CD14-positive monocyte (primary cell): ENCODE data around the gene TBC1D22A. TPM values are rescaled to one million over a fixed set of nuclear protein-coding genes. Genes with fewer than 3 reads are reported as not detected.

Experiments used
- DNase-seq, 3 donors: peaks; one replicate each; pipeline ENCODE4 v3.0.0-alpha.2; 2011 to 2022
- H2AFZ ChIP-seq: 2 replicates; pipeline ENCODE4 v1.6.0; 2012; ENCODE audit warnings: mild to moderate bottlenecking, low read depth, low read length, inconsistent platforms; ENCODE audit not compliant: insufficient read depth, poor library complexity, severe bottlenecking
- H3K27ac ChIP-seq, 2 donors: 1 replicate in 1 of 2; 2 replicates in 1 of 2; pipeline ENCODE4 v1.5.1; 2012 to 2013; ENCODE audit warnings: low read length in 2 of 2, control low read depth in 1 of 2, inconsistent platforms in 1 of 2, low read depth in 1 of 2, mild to moderate bottlenecking in 1 of 2
- H3K27me3 ChIP-seq, 2 donors: one replicate each; pipeline versions ENCODE4 v1.6.0 to v1.6.1; 2011 to 2013; ENCODE audit warnings: low read length in 2 of 2; ENCODE audit not compliant: control insufficient read depth in 2 of 2, insufficient read depth in 2 of 2
- H3K36me3 ChIP-seq, 2 donors: replicated peaks in 1 of 2; 1 replicate in 1 of 2; 2 replicates in 1 of 2; pipeline versions ENCODE4 v1.5.1 to v1.6.1; 2012 to 2013; ENCODE audit warnings: low read length in 2 of 2, control low read depth in 1 of 2, inconsistent platforms in 1 of 2, mild to moderate bottlenecking in 1 of 2; ENCODE audit not compliant: insufficient read depth in 2 of 2, control insufficient read depth in 1 of 2
- H3K4me1 ChIP-seq, 2 donors: 1 replicate in 1 of 2; 2 replicates in 1 of 2; pipeline versions ENCODE4 v1.5.1 to v1.6.1; 2012 to 2013; ENCODE audit warnings: low read length in 2 of 2, control low read depth in 1 of 2, inconsistent platforms in 1 of 2, mild to moderate bottlenecking in 1 of 2, moderate library complexity in 1 of 2; ENCODE audit not compliant: insufficient read depth in 2 of 2, control insufficient read depth in 1 of 2
- H3K4me2 ChIP-seq: replicated peaks from 2 replicates; pipeline ENCODE3; 2012; ENCODE audit warnings: low read length, moderate library complexity, mild to moderate bottlenecking; ENCODE audit not compliant: poor library complexity, severe bottlenecking; ENCODE audit errors: extremely low read depth
- H3K4me3 ChIP-seq, 3 experiments: fragments of 200-600 bp in 1 of 3; sonication (generic) in 1 of 3; replicated peaks in 1 of 3; 1 replicate in 2 of 3; 2 replicates in 1 of 3; pipeline ENCODE4 v1.5.1; 2011 to 2013; ENCODE audit warnings: low read length in 3 of 3, mild to moderate bottlenecking in 3 of 3, control low read depth in 2 of 3, low read depth in 2 of 3, inconsistent platforms in 1 of 3, moderate library complexity in 1 of 3
- H3K79me2 ChIP-seq: 2 replicates; pipeline ENCODE4 v1.6.0; 2012; ENCODE audit warnings: mild to moderate bottlenecking, control low read depth, inconsistent platforms, low read length, moderate library complexity; ENCODE audit not compliant: insufficient read depth
- H3K9ac ChIP-seq: 2 replicates; pipeline ENCODE4 v1.6.0; 2017; ENCODE audit warnings: low read length, mild to moderate bottlenecking; ENCODE audit not compliant: insufficient read depth, poor library complexity, severe bottlenecking
- H3K9me3 ChIP-seq, 2 donors: replicated peaks in 1 of 2; 1 replicate in 1 of 2; 2 replicates in 1 of 2; pipeline versions ENCODE4 v1.5.1 to v1.6.1; 2012 to 2013; ENCODE audit warnings: low read length in 2 of 2, control low read depth in 1 of 2; ENCODE audit not compliant: control insufficient read depth in 1 of 2, insufficient read depth in 1 of 2
- H4K20me1 ChIP-seq: 2 replicates; pipeline ENCODE4 v1.6.0; 2012; ENCODE audit warnings: mild to moderate bottlenecking, low read length, control low read depth, moderate library complexity; ENCODE audit not compliant: insufficient read depth
- H3K27ac Mint-ChIP-seq, 7 donors: one replicate each; pipeline ENCODE4 v1.8.0; 2020; ENCODE audit warnings: mild to moderate bottlenecking in 7 of 7, mixed read lengths in 7 of 7, moderate library complexity in 6 of 7, inconsistent platforms in 2 of 7
- H3K27me3 Mint-ChIP-seq, 3 donors: one replicate each; pipeline ENCODE4 v1.8.0; 2021 to 2022; ENCODE audit warnings: low read depth in 3 of 3, mild to moderate bottlenecking in 3 of 3, mixed read lengths in 3 of 3, moderate library complexity in 3 of 3, inconsistent platforms in 1 of 3
- H3K36me3 Mint-ChIP-seq, 2 donors: one replicate each; pipeline ENCODE4 v1.8.0; 2020; ENCODE audit warnings: mixed read lengths in 2 of 2, inconsistent platforms in 1 of 2, mild to moderate bottlenecking in 1 of 2
- H3K4me1 Mint-ChIP-seq: one replicate; pipeline ENCODE4 v1.8.0; 2020; ENCODE audit warnings: mild to moderate bottlenecking, mixed read lengths
- H3K4me3 Mint-ChIP-seq, 2 donors: one replicate each; pipeline ENCODE4 v1.8.0; 2020; ENCODE audit warnings: mild to moderate bottlenecking in 2 of 2, mixed read lengths in 2 of 2, moderate library complexity in 1 of 2
- H3K9me3 Mint-ChIP-seq, 7 donors: one replicate each; pipeline ENCODE4 v1.8.0; 2020 to 2022; ENCODE audit warnings: mixed read lengths in 7 of 7, mild to moderate bottlenecking in 6 of 7, moderate library complexity in 6 of 7, inconsistent platforms in 2 of 7
- WGBS: methylation state at CpG from one replicate; pipeline ENCODE4 v1.1.5; 2013; ENCODE audit warnings: missing lambda C conversion rate; ENCODE audit not compliant: insufficient coverage; 5-methylcytosine and 5-hydroxymethylcytosine counted together
- intact Hi-C, 2 donors: fragments of 100-400 bp; cut with micrococcal nuclease; formaldehyde crosslinking; loops; one replicate each; pipeline versions ENCODE4 v1.15.0 to v1.15.1; 2023
- polyA plus RNA-seq, 3 donors: library from polyadenylated mRNA; depleted of rRNA in 1 of 3; unstranded in 2 of 3; stranded (reverse) in 1 of 3; fragments of 300-500 nt in 2 of 3; fragments of >200 nt in 1 of 3; fragmentation: Illumina TruSeq in 2 of 3; gene quantifications; 1 replicate in 2 of 3; 2 replicates in 1 of 3; pipeline ENCODE4 v1.2.3, GENCODE V29; 2012 to 2021
- TF ChIP-seq, protein P1 (sequence below): fragments of 200-600 bp; IDR thresholded peaks from one replicate; pipeline ENCODE4 v1.8.0; 2022; ENCODE audit warnings: antibody characterized with exemption, mild to moderate bottlenecking

Gene TBC1D22A
- polyA plus RNA-seq, 3 donors = 25.9 to 36.2 (median 29.5) TPM

- H3K36me3 ChIP-seq = no peaks in the 10 kb centered on the region
- no peak overlapping the region for H2AFZ ChIP-seq
- no peak overlapping the region for H3K4me3 ChIP-seq
- no peak overlapping the region for H3K4me2 ChIP-seq
- intact Hi-C loops = no loop called here
- Mint-ChIP-seq H3K4me1 (no peaks in the 10 kb centered on the region), H3K9me3 (peaks cover 0 to 5% (median 0%) of the 10 kb centered on the region in 7 donors), H3K27ac (no peak overlapping the region), H3K4me3 (no peak overlapping the region), H3K27me3 (peaks cover 1 to 4% (median 3%) of the 10 kb centered on the region in 3 donors), H3K36me3 (no peaks in the 10 kb centered on the region)
- no peaks in the 10 kb centered on the region for H3K27me3 ChIP-seq
- TF ChIP-seq, protein P1, sequence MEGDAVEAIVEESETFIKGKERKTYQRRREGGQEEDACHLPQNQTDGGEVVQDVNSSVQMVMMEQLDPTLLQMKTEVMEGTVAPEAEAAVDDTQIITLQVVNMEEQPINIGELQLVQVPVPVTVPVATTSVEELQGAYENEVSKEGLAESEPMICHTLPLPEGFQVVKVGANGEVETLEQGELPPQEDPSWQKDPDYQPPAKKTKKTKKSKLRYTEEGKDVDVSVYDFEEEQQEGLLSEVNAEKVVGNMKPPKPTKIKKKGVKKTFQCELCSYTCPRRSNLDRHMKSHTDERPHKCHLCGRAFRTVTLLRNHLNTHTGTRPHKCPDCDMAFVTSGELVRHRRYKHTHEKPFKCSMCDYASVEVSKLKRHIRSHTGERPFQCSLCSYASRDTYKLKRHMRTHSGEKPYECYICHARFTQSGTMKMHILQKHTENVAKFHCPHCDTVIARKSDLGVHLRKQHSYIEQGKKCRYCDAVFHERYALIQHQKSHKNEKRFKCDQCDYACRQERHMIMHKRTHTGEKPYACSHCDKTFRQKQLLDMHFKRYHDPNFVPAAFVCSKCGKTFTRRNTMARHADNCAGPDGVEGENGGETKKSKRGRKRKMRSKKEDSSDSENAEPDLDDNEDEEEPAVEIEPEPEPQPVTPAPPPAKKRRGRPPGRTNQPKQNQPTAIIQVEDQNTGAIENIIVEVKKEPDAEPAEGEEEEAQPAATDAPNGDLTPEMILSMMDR = no peak
- H3K9ac ChIP-seq = no peak overlapping the region
- H3K4me1 ChIP-seq = no peaks in the 10 kb centered on the region
- 93% methylated on average over 6 of the region's 6 CpGs for WGBS
- no peaks in the 10 kb centered on the region for H3K9me3 ChIP-seq
- H4K20me1 ChIP-seq = no peaks in the 10 kb centered on the region
- no peak for DNase-seq
- H3K79me2 ChIP-seq = no peaks in the 10 kb centered on the region
- no peak overlapping the region for H3K27ac ChIP-seq
Observed at GRCh38 chr22:47207387-47207786, 444.9 kb downstream of the TBC1D22A start.

DNA sequence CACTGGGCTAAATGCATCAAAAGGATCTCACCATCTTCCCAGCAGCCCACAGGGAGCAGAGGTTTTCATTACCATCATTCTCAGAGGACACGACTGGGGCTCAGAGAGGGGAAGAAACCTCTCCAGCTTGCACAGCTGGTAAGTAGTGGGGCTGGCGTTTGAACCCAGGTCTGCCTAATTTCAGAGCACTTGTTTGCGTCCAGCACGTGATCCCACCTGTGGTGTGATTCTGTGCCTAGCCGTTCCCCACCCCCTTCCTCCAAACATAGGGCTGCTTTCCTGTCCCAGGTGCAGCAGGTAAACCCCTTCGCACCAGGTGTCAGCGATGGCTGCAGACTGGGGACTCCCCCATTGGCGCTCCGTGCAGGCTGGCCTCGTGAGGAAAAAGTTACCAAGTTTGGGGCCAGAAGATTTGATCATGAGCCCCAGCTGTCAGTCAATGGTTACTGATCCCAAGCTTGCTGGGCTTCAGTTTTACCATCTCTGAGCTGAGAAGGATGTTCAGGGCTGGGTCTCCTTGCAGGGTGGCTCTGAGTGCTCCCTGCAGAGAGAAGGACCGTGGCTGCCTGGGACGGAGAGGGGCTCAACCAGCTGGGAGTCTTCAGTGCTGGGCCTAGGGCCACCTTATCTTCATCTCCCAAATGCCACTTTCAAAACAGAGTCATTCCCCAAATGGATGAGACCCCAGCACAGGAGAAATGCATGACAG, 445.6 kb downstream of the TBC1D22A start:
- no peaks in the 10 kb centered on the region for H3K79me2 ChIP-seq
- peaks cover 1 to 4% (median 3%) of the 10 kb centered on the region in 3 donors for H3K27me3 Mint-ChIP-seq
- no peak overlapping the region for H3K4me2 ChIP-seq
- no peak overlapping the region for H3K4me3 ChIP-seq
- no peaks in the 10 kb centered on the region for H3K36me3 ChIP-seq
- H2AFZ ChIP-seq = no peak overlapping the region
- peaks cover 0 to 6% of the 10 kb centered on the region in 2 donors for H3K9me3 ChIP-seq
- H3K27ac Mint-ChIP-seq = no peak overlapping the region
- H3K4me1 Mint-ChIP-seq = no peaks in the 10 kb centered on the region
- no peak overlapping the region for H3K27ac ChIP-seq
- H3K4me1 ChIP-seq = no peaks in the 10 kb centered on the region
- no peak overlapping the region for H3K4me3 Mint-ChIP-seq
- intact Hi-C loops = no loop called here
- DNase-seq = no peak
- H3K36me3 Mint-ChIP-seq = no peaks in the 10 kb centered on the region
- H3K27me3 ChIP-seq = no peaks in the 10 kb centered on the region
- H3K9me3 Mint-ChIP-seq = peaks cover 0 to 9% (median 3%) of the 10 kb centered on the region in 7 donors
- TF ChIP-seq, protein P1 = no peak
- 98% methylated on average over 10 of the region's 12 CpGs for WGBS
- H4K20me1 ChIP-seq = no peaks in the 10 kb centered on the region
- H3K9ac ChIP-seq = no peak overlapping the region
